Muscle of leg (tissue), 11 donors: ENCODE results near the gene MSMP. TPM values are rescaled to one million over a fixed set of nuclear protein-coding genes. Genes with fewer than 3 reads are reported as not detected.
A peak's percentile ranks its signal among the peaks of the same experiment; 100 is the strongest.

Experiments
- DNase-seq: peaks from one replicate; pipeline ENCODE4 v3.0.0; 2013
- H3K27ac ChIP-seq: one replicate; pipeline ENCODE4 v1.5.1; 2013; ENCODE audit warnings: mild to moderate bottlenecking, low read length, control low read depth
- H3K27me3 ChIP-seq: one replicate; pipeline ENCODE4 v1.6.1; 2013; ENCODE audit warnings: low read length; ENCODE audit not compliant: control insufficient read depth, insufficient read depth
- H3K36me3 ChIP-seq: one replicate; pipeline ENCODE4 v1.6.1; 2013; ENCODE audit warnings: low read length; ENCODE audit not compliant: control insufficient read depth, insufficient read depth
- H3K4me1 ChIP-seq: one replicate; pipeline ENCODE4 v1.6.1; 2013; ENCODE audit warnings: low read length; ENCODE audit not compliant: control insufficient read depth, insufficient read depth
- H3K4me3 ChIP-seq: one replicate; pipeline ENCODE4 v1.5.1; 2013; ENCODE audit warnings: low read length, control low read depth
- H3K9me3 ChIP-seq: replicated peaks from 2 replicates; pipeline ENCODE4 v1.6.1; 2013; ENCODE audit warnings: low read depth, low read length; ENCODE audit not compliant: control insufficient read depth
- WGBS: methylation state at CpG from one replicate; pipeline ENCODE4 v1.1.5; 2013; ENCODE audit warnings: missing lambda C conversion rate; ENCODE audit not compliant: insufficient coverage; 5-methylcytosine and 5-hydroxymethylcytosine counted together
- polyA plus RNA-seq, 8 donors: library from polyadenylated mRNA; unstranded; fragments of 120-200 nt; gene quantifications; one replicate each; pipeline versions ENCODE4 v1.2.1 to v1.2.3, GENCODE V29; 2013; ENCODE audit warnings: inconsistent platforms in 1 of 8, low replicate concordance in 1 of 8; ENCODE audit not compliant: insufficient read length in 8 of 8, insufficient read depth in 1 of 8
- total RNA-seq: library from RNA; stranded (reverse); fragments of 120-200 nt; gene quantifications from one replicate; pipeline ENCODE4 v1.2.4, GENCODE V29; 2013

Gene MSMP
- total and polyA plus RNA-seq, 9 donors = 0.18 to 0.50 (median 0.42) TPM; not detected in 6

DNA sequence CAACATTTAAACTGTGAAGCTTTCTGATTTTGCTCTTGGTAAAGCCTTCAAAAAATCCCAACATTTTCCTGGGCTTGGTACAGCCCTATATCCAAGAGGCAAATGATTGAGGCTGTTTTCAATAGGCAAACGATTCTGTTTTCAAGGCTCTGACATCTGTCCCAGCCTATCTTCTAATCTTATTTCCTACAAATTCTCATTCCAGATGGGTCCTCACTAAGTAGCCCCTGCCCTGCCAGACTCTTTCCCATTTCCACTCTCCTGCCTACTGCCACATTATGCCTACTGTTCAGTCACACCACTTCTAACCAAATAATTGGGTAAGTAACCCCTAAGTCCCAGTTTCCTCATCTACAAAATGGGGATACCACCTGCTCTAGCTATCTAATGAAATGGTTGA, 8.5 kb downstream of the MSMP start:
- whole genome bisulfite sequencing = 44% methylated on average over 1 of the region's 1 CpG
- Histone ChIP-seq H3K36me3 (peaks cover 53% of the 10 kb centered on the region), H3K4me1 (peaks cover 36% of the 10 kb centered on the region), H3K27ac (no peak overlapping the region), H3K27me3 (no peaks in the 10 kb centered on the region), H3K9me3 (no peaks in the 10 kb centered on the region), H3K4me3 (no peak overlapping the region)
- DNase-seq = no peak

DNA sequence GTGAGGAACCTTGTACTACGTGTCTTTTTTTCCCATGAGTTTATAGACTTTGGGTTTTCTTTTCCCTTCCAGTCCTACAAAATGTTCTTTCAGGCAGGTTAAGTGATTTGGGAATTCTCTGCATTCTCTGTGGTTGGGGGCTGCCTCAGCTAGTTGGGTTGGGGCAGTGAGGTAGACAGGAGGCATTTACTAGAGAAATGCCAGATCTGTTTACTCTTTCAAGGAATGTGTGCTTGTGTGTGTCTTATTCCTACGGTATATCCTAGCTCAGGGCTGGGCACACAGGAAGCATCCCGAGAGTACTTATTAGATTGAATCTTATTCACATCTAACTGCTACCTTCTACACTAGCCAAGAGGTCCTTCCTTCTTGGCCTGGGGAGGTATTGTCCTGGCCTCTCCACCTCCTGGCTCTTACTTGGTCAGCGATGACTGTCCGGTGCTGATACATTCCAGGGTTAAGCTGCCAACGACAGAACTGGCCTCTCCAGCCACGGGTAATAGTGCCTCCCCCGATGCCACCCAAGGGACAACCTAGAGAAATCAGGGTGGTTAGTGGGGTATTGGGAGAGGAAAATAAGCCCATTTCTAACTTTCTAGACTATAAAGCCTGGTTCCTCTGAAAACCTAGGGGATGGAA, 10.1 kb downstream of the MSMP start:
- WGBS = 86% methylated on average over 1 of the region's 8 CpGs
- Histone ChIP-seq H3K36me3 (peaks cover 63% of the 10 kb centered on the region), H3K4me1 (peaks cover 25% of the 10 kb centered on the region)

DNA sequence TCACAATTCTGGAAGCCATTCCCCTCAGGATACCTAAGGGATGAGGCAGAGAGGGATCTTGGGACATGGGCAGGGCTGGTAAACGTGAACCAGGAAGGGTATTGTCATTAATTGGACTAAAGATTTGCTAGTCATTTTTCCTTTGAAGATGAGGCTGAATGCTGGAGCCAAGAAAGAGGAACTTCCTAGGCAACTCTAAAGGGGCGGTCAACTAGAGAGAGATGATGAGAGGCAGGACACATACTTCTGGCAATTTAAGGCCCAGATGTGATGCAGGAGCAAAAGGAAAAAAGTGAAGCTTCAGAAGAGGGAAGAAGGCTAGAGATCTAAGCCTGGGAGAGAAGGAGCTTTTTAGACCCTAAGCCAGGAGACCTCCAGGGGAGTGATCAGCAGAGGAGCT, 10.6 kb downstream of the MSMP start:
- DNase-seq = no peak
- Histone ChIP-seq H3K36me3 (peaks cover 69% of the 10 kb centered on the region), H3K4me3 (no peak overlapping the region), H3K27me3 (no peaks in the 10 kb centered on the region), H3K4me1 (peaks cover 25% of the 10 kb centered on the region), H3K9me3 (no peaks in the 10 kb centered on the region), H3K27ac (no peak overlapping the region)
- 78% methylated on average over 2 of the region's 2 CpGs for WGBS

More for the DNA sequence above, 10.1 kb downstream of the MSMP start:
- H3K4me3 ChIP-seq = no peak overlapping the region
- H3K27me3 ChIP-seq = no peaks in the 10 kb centered on the region
- H3K9me3 ChIP-seq = no peaks in the 10 kb centered on the region
- DNase-seq = no peak
- no peak overlapping the region for H3K27ac ChIP-seq

DNA sequence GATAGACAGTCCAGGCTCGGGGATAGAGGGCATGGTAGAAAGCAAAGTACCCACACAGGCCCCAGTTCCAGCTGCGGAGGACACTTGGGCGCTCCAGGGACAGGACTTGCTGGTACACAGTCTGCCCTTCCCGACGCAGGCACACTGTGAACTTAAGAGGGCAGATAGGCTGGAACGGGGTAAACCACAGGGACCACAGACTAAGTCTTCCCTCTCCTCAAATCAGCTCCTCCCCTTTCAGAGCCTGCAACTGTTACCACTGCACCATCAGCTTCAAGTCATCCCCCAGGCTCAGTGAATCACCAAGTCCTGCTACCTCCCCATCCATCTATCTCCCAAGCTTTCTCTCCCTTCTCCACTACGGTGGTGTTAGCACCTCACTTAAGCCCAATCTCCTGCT, 12.3 kb downstream of the MSMP start:
- Histone ChIP-seq H3K27ac (no peak overlapping the region), H3K27me3 (no peaks in the 10 kb centered on the region), H3K4me3 (no peak overlapping the region), H3K9me3 (no peaks in the 10 kb centered on the region), H3K4me1 (peaks cover 9% of the 10 kb centered on the region), H3K36me3 (peaks cover 84% of the 10 kb centered on the region)
- WGBS = 88% methylated on average over 4 of the region's 7 CpGs
- no peak for DNase-seq

DNA sequence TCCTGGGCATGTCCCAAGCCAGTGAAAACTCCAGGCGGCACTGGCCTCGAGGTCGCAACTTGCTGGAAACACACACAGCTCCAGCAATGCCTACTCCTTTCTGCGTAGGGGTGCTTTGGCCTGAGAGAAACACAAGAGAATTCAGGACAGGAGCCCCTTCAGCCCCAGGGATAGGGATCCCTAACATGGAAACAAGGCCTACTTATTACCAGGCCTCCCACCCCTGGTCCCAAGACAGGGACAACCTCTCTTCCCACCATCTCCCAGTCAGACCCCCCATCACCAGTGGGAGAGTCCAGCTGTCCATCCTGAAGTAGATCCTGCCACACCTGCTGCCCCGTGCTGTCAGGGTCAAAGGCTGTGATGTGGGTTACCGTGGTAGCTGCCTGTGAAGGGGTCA, 13.8 kb downstream of the MSMP start:
- Histone ChIP-seq H3K27me3 (no peaks in the 10 kb centered on the region), H3K9me3 (no peaks in the 10 kb centered on the region), H3K4me1 (no peaks in the 10 kb centered on the region), H3K27ac (no peak overlapping the region), H3K36me3 (peaks cover 92% of the 10 kb centered on the region), H3K4me3 (no peak overlapping the region)
- DNase-seq = no peak
- 93% methylated on average over 3 of the region's 6 CpGs for WGBS

DNA sequence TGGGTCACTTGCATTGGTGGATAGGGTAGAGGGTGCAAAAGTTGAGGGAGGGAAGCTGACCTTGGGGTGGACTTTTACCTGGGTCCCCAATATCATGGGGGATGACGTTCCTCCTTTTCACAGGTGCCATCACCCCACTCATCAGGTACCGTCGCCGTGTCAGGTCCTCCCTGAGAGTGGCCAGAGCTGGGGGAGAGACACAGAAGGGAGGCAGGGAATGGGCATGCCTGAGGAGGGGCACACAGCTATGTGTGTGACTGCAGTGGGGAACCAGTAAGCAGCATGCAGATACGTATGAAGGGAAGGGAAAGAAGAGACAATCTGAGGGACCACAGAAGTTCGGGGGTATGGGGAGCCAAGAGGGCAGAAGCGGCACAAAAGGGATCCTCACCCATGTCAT, 15.2 kb downstream of the MSMP start:
- no peak overlapping the region for H3K27ac ChIP-seq
- H3K9me3 ChIP-seq = no peaks in the 10 kb centered on the region
- peaks cover 89% of the 10 kb centered on the region for H3K36me3 ChIP-seq
- no peak for DNase-seq
- 97% methylated on average over 3 of the region's 7 CpGs for WGBS
- H3K4me3 ChIP-seq = no peak overlapping the region
- no peaks in the 10 kb centered on the region for H3K4me1 ChIP-seq
- no peaks in the 10 kb centered on the region for H3K27me3 ChIP-seq

DNA sequence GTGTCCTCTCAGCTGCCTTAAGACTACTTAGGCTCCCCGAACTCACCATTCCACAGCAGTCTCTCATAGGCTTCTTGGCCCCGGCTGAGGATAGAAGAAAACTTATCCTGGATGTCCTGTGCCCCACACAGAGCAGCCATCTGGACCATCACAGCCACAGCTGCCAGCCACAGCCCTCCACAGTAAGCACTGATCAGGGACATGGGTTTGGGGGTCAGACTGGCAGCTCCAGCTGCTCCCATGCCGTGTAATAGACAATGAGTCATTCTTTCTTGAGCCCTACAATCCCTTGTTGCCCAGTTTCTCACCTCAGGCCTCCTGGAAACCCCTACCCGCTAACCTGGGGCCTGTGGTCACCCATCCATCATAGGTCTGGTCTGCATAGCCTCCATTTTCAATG, 15.9 kb downstream of the MSMP start:
- H3K27ac ChIP-seq = no peak overlapping the region
- H3K9me3 ChIP-seq = no peaks in the 10 kb centered on the region
- no peak for DNase-seq
- H3K27me3 ChIP-seq = no peaks in the 10 kb centered on the region
- peaks cover 1% of the 10 kb centered on the region for H3K4me1 ChIP-seq
- 83% methylated on average over 4 of the region's 4 CpGs for WGBS
- H3K4me3 ChIP-seq = no peak overlapping the region
- H3K36me3 ChIP-seq = peaks cover 82% of the 10 kb centered on the region

DNA sequence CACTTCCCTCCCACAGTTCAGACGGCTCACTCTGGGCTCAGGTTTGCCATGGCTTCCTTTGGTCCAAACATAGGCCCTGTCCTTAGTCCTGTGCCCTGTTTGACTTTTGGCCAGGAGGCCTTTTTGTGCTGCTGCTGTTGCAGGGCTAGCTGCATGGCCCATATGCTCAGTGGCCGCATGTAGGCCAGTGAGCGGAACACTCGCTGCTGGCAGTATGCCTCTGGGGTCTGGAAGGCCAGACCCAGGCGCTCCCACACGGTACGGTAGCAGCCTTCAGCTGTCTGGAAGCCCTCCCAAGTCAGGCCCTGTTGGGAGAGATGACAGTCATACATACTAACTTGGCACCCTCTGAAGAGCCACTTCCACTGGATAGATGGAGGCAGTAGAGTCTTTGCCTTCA, 16.9 kb downstream of the MSMP start:
- Histone ChIP-seq H3K27ac (no peak overlapping the region), H3K27me3 (no peaks in the 10 kb centered on the region), H3K9me3 (no peaks in the 10 kb centered on the region), H3K36me3 (peaks cover 76% of the 10 kb centered on the region), H3K4me3 (no peak overlapping the region), H3K4me1 (peaks cover 7% of the 10 kb centered on the region)
- 77% methylated on average over 4 of the region's 7 CpGs for WGBS
- no peak for DNase-seq

DNA sequence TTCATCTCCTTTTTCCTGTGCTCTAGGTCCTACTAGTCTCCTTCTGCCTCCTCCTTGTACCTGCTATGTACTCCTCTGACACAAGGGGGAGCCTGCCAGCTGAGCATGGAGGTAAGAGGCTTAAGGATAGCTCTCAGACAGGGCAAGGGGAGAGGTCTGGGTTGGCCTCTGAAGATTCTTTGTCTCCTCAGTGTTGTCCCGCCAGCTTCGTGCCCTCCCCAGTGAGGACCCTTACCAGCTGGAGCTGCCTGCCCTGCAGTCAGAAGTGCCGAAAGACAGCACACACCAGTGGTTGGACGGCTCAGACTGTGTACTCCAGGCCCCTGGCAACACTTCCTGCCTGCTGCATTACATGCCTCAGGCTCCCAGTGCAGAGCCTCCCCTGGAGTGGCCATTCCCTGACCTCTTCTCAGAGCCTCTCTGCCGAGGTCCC, 17.9 kb downstream of the MSMP start:
- no peaks in the 10 kb centered on the region for H3K9me3 ChIP-seq
- H3K27me3 ChIP-seq = no peaks in the 10 kb centered on the region
- DNase-seq = peak; percentile 73
- no peak overlapping the region for H3K4me3 ChIP-seq
- H3K4me1 ChIP-seq = peaks cover 8% of the 10 kb centered on the region
- peaks cover 67% of the 10 kb centered on the region for H3K36me3 ChIP-seq
- WGBS = 49% methylated on average over 4 of the region's 5 CpGs
- H3K27ac ChIP-seq = no peak overlapping the region

DNA sequence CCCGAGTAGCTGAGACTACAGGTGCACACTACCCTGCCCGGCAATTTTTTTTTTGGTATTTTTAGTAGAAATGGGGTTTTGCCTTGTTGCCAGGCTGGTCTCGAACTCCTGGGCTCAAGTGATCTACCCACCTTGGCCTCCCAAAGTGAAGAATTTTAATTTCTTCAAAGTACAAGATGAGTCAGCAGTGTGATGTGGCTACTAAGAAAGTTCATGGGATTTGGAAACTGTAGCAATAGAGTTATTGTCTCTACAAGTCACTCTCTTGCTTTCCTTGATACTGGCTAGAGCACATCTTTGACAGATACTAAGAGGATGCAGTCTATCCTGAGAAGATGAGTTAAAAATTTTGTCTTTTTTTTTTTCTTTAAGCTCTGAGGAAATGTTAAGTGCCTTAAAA, 20.0 kb downstream of the MSMP start:
- H3K4me3 ChIP-seq = no peak overlapping the region
- peaks cover 54% of the 10 kb centered on the region for H3K36me3 ChIP-seq
- no peaks in the 10 kb centered on the region for H3K9me3 ChIP-seq
- no peak for DNase-seq
- WGBS = no CpG with 5 or more reads among the region's 3 CpGs
- H3K4me1 ChIP-seq = peaks cover 29% of the 10 kb centered on the region
- H3K27ac ChIP-seq = no peak overlapping the region
- no peaks in the 10 kb centered on the region for H3K27me3 ChIP-seq
